ENCODE results near the gene GTF3C4. TPM values are rescaled to one million over a fixed set of nuclear protein-coding genes. Genes with fewer than 3 reads are reported as not detected.

GTF3C4 gene
- total RNA-seq, 1 donor from 2014 or later, result 21.2 TPM

GRCh38 chr9:132728071-132728470 lies 57.8 kb downstream of the GTF3C4 start:
- TF ChIP-seq CTCF (IDR thresholded peaks at IDR 0.05), result no peak
- H3K36me3 Mint-ChIP-seq (ENCODE audit: unreplicated experiment), result no peaks in the 10 kb centered on the region
- H3K27ac Mint-ChIP-seq (ENCODE audit: unreplicated experiment), result no peak overlapping the region
- H3K27me3 Mint-ChIP-seq (ENCODE audit: unreplicated experiment), result peaks cover 30% of the 10 kb centered on the region
- DNase-seq (ENCODE audit: extremely low spot score, unreplicated experiment), result no peak
- no peaks in the 10 kb centered on the region for H3K9me3 Mint-ChIP-seq (ENCODE audit: unreplicated experiment)
- no peaks in the 10 kb centered on the region for H3K4me1 Mint-ChIP-seq (ENCODE audit: unreplicated experiment)
- H3K4me3 Mint-ChIP-seq (ENCODE audit: unreplicated experiment), result no peak overlapping the region

GRCh38 chr9:132728497-132728896 lies 58.2 kb downstream of the GTF3C4 start:
- peaks cover 33% of the 10 kb centered on the region for H3K27me3 Mint-ChIP-seq (ENCODE audit: unreplicated experiment)
- no peaks in the 10 kb centered on the region for H3K9me3 Mint-ChIP-seq (ENCODE audit: unreplicated experiment)
- H3K4me1 Mint-ChIP-seq (ENCODE audit: unreplicated experiment), result no peaks in the 10 kb centered on the region
- no peaks in the 10 kb centered on the region for H3K36me3 Mint-ChIP-seq (ENCODE audit: unreplicated experiment)
- H3K27ac Mint-ChIP-seq (ENCODE audit: unreplicated experiment), result no peak overlapping the region
- DNase-seq (ENCODE audit: extremely low spot score, unreplicated experiment), result no peak
- TF ChIP-seq CTCF (IDR thresholded peaks at IDR 0.05), result no peak
- H3K4me3 Mint-ChIP-seq (ENCODE audit: unreplicated experiment), result no peak overlapping the region

GRCh38 chr9:132729235-132729890 lies 59.1 kb downstream of the GTF3C4 start:
- H3K27ac Mint-ChIP-seq (ENCODE audit: unreplicated experiment), result no peak overlapping the region
- H3K27me3 Mint-ChIP-seq (ENCODE audit: unreplicated experiment), result peaks cover 39% of the 10 kb centered on the region
- no peaks in the 10 kb centered on the region for H3K9me3 Mint-ChIP-seq (ENCODE audit: unreplicated experiment)
- no peaks in the 10 kb centered on the region for H3K4me1 Mint-ChIP-seq (ENCODE audit: unreplicated experiment)
- DNase-seq (ENCODE audit: extremely low spot score, unreplicated experiment), result no peak
- H3K4me3 Mint-ChIP-seq (ENCODE audit: unreplicated experiment), result no peak overlapping the region
- TF ChIP-seq CTCF (IDR thresholded peaks at IDR 0.05), result no peak
- H3K36me3 Mint-ChIP-seq (ENCODE audit: unreplicated experiment), result no peaks in the 10 kb centered on the region

GRCh38 chr9:132730054-132731033 lies 60.1 kb downstream of the GTF3C4 start:
- H3K4me1 Mint-ChIP-seq (ENCODE audit: unreplicated experiment), result no peaks in the 10 kb centered on the region
- DNase-seq (ENCODE audit: extremely low spot score, unreplicated experiment), result no peak
- H3K36me3 Mint-ChIP-seq (ENCODE audit: unreplicated experiment), result no peaks in the 10 kb centered on the region
- no peaks in the 10 kb centered on the region for H3K9me3 Mint-ChIP-seq (ENCODE audit: unreplicated experiment)
- no peak for TF ChIP-seq CTCF (IDR thresholded peaks at IDR 0.05)
- H3K27ac Mint-ChIP-seq (ENCODE audit: unreplicated experiment), result no peak overlapping the region
- peaks cover 39% of the 10 kb centered on the region for H3K27me3 Mint-ChIP-seq (ENCODE audit: unreplicated experiment)
- H3K4me3 Mint-ChIP-seq (ENCODE audit: unreplicated experiment), result no peak overlapping the region

GRCh38 chr9:132731230-132731629 lies 61.0 kb downstream of the GTF3C4 start:
- H3K27ac Mint-ChIP-seq (ENCODE audit: unreplicated experiment), result no peak overlapping the region
- no peak for TF ChIP-seq CTCF (IDR thresholded peaks at IDR 0.05)
- no peaks in the 10 kb centered on the region for H3K4me1 Mint-ChIP-seq (ENCODE audit: unreplicated experiment)
- H3K36me3 Mint-ChIP-seq (ENCODE audit: unreplicated experiment), result no peaks in the 10 kb centered on the region
- DNase-seq (ENCODE audit: extremely low spot score, unreplicated experiment), result no peak
- H3K27me3 Mint-ChIP-seq (ENCODE audit: unreplicated experiment), result peaks cover 39% of the 10 kb centered on the region
- H3K4me3 Mint-ChIP-seq (ENCODE audit: unreplicated experiment), result no peak overlapping the region
- no peaks in the 10 kb centered on the region for H3K9me3 Mint-ChIP-seq (ENCODE audit: unreplicated experiment)
